HCT116 (cell line): Measurements from ENCODE around the gene PROB1. TPM values are rescaled to one million over a fixed set of nuclear protein-coding genes. Genes with fewer than 3 reads are reported as not detected.
"Not testable (repeated sequence)": the region's sequence is repeated elsewhere in the genome, so short reads cannot be mapped to it uniquely, and the experiment has no call there.

Source experiments
- ATAC-seq: fragments of 200-7000 bp; cut with Tn5 transposase; 2 replicates; pipeline ENCODE4 v1.9.1; 2020; ENCODE audit warnings: mild to moderate bottlenecking, moderate library complexity
- BruUV-seq: library from RNA; stranded (reverse); fragments of 400-500 nt; replicated peaks from 2 replicates; lab custom pipeline; 2021; lab: Mats Ljungman, UMichigan
- CTCF ChIA-PET: fragments of 300-600 bp; sonication (Branson Sonifier 250); formaldehyde crosslinking; loops from one replicate; lab custom pipeline; 2021; ENCODE audit warnings: antibody characterized with exemption; lab: Charles Lee
- POLR2A ChIA-PET: fragments of 300-600, 350-600 bp; sonication (Branson Sonifier 250); formaldehyde crosslinking; loops from one replicate; lab custom pipeline; 2021; ENCODE audit warnings: antibody characterized with exemption; lab: Charles Lee
- RAD21 ChIA-PET, 2 experiments: fragments of 300-600 bp; sonication (Branson Sonifier 250); formaldehyde crosslinking; loops; one replicate each; lab custom pipeline; 2023; ENCODE audit warnings: low total read pairs in 2 of 2; ENCODE audit not compliant: uncharacterized antibody in 2 of 2, unreplicated experiment in 2 of 2, low non-redundant PET in 1 of 2; lab: Charles Lee
- DNase-seq: peaks from one replicate; pipeline ENCODE4 v3.0.0-alpha.2; 2010; ENCODE audit warnings: low read depth, low spot score
- H2AFZ ChIP-seq: fragments of 200-600 bp; shearing (Covaris generic), sonication (generic); 2 replicates; pipeline ENCODE4 v1.6.1; 2017; ENCODE audit warnings: low read depth, mixed run types, mixed read lengths, antibody characterized with exemption, low read length; ENCODE audit not compliant: poor library complexity, severe bottlenecking
- H3K27ac ChIP-seq: 2 replicates; pipeline ENCODE4 v1.5.1; 2012; ENCODE audit warnings: low read depth, low read length
- H3K27me3 ChIP-seq: fragments of 200-600 bp; sonication (generic); 2 replicates; pipeline ENCODE4 v1.6.1; 2016; ENCODE audit warnings: mixed run types, low read length, mixed read lengths; ENCODE audit not compliant: insufficient read depth
- H3K36me3 ChIP-seq, 2 experiments: fragments of 200-500 bp in 1 of 2; fragments of 200-600 bp in 1 of 2; sonication (Bioruptor generic) in 1 of 2; sonication (generic) in 1 of 2; 2 replicates each; pipeline versions ENCODE4 v1.5.1 to v1.6.1; 2014 to 2016; ENCODE audit warnings: low read length in 2 of 2, inconsistent platforms in 1 of 2, mixed read lengths in 1 of 2, mixed run types in 1 of 2; ENCODE audit not compliant: insufficient read depth in 2 of 2, control insufficient read depth in 1 of 2
- H3K4me1 ChIP-seq, 2 experiments: fragments of 200-600 bp in 1 of 2; sonication (generic) in 1 of 2; 2 replicates each; pipeline versions ENCODE4 v1.5.1 to v1.6.1; 2012 to 2017; ENCODE audit warnings: low read length in 2 of 2, inconsistent platforms in 1 of 2, mild to moderate bottlenecking in 1 of 2, mixed read lengths in 1 of 2, mixed run types in 1 of 2, moderate library complexity in 1 of 2; ENCODE audit not compliant: insufficient read depth in 2 of 2, control insufficient read depth in 1 of 2
- H3K4me2 ChIP-seq: fragments of 200-600 bp; sonication (generic); 2 replicates; pipeline ENCODE4 v1.6.1; 2017; ENCODE audit warnings: mixed run types, low read length, mixed read lengths
- H3K4me3 ChIP-seq, 2 experiments: fragments of 200-600 bp in 1 of 2; sonication (generic) in 1 of 2; replicated peaks in 1 of 2; 2 replicates each; pipeline ENCODE4 v1.5.1; 2011 to 2016; ENCODE audit warnings: low read length in 2 of 2, control low read depth in 1 of 2, low read depth in 1 of 2, mild to moderate bottlenecking in 1 of 2, mixed read lengths in 1 of 2, mixed run types in 1 of 2
- H3K79me2 ChIP-seq: fragments of 200-600 bp; sonication (generic); 2 replicates; pipeline ENCODE4 v1.6.1; 2017; ENCODE audit warnings: mild to moderate bottlenecking, mixed run types, low read length, moderate library complexity, mixed read lengths; ENCODE audit not compliant: insufficient read depth
- H3K9ac ChIP-seq: fragments of 200-600 bp; sonication (generic); 2 replicates; pipeline ENCODE4 v1.6.1; 2016; ENCODE audit warnings: low read length, mixed read lengths
- H3K9me2 ChIP-seq: fragments of 200-600 bp; sonication (generic), shearing (Covaris generic); 2 replicates; pipeline ENCODE4 v1.6.1; 2017; ENCODE audit warnings: mixed run types, mild to moderate bottlenecking, moderate library complexity; ENCODE audit not compliant: insufficient read depth
- H3K9me3 ChIP-seq, 2 experiments: fragments of 200-500 bp in 1 of 2; fragments of 200-600 bp in 1 of 2; sonication (Bioruptor generic) in 1 of 2; sonication (generic) in 1 of 2; 2 replicates each; pipeline ENCODE4 v1.6.1; 2014 to 2017; ENCODE audit warnings: low read length in 2 of 2, mixed read lengths in 2 of 2, inconsistent platforms in 1 of 2, low read depth in 1 of 2, mild to moderate bottlenecking in 1 of 2, mixed run types in 1 of 2, moderate library complexity in 1 of 2; ENCODE audit not compliant: control insufficient read depth in 1 of 2, insufficient read depth in 1 of 2
- H4K20me1 ChIP-seq: fragments of 200-600 bp; sonication (generic), shearing (Covaris generic); 2 replicates; pipeline ENCODE4 v1.6.1; 2017; ENCODE audit warnings: mixed run types, mild to moderate bottlenecking, moderate library complexity; ENCODE audit not compliant: insufficient read depth
- CBX3 ChIP-seq: IDR thresholded peaks from 2 replicates; pipeline ENCODE4 v1.6.1; 2012; ENCODE audit warnings: low read depth
- EZH2phosphoT487 ChIP-seq: fragments of 200-600 bp; IDR thresholded peaks from 2 replicates; pipeline ENCODE4 v1.6.1; 2018; ENCODE audit warnings: antibody characterized with exemption, borderline replicate concordance
- POLR2A ChIP-seq: IDR thresholded peaks from 2 replicates; pipeline ENCODE4 v1.7.0; 2011; ENCODE audit warnings: borderline replicate concordance; ENCODE audit not compliant: insufficient read depth, insufficient read length; ENCODE audit errors: extremely low read depth
- RAD21 ChIP-seq: IDR thresholded peaks from 2 replicates; pipeline ENCODE4 v1.6.1; 2012; ENCODE audit warnings: low read depth, mild to moderate bottlenecking
- SP1 ChIP-seq: IDR thresholded peaks from 2 replicates; pipeline ENCODE4 v1.6.1; 2012; ENCODE audit warnings: low read depth
- SRF ChIP-seq: IDR thresholded peaks from 2 replicates; pipeline ENCODE4 v1.6.1; 2012; ENCODE audit warnings: low read depth
- ZNF274 ChIP-seq: fragments of 200-500 bp; sonication (Bioruptor generic); IDR thresholded peaks from 2 replicates; pipeline ENCODE4 v1.6.1; 2014; ENCODE audit warnings: mild to moderate bottlenecking, low read depth, low read length, inconsistent platforms
- intact Hi-C: fragments of 100-400 bp; cut with micrococcal nuclease; formaldehyde crosslinking; loops from 2 replicates; pipeline ENCODE4 v1.10.0; 2022
- total RNA-seq: library from RNA; stranded (reverse); gene quantifications from one replicate; pipeline ENCODE4 v1.2.1, GENCODE V29; 2021; ENCODE audit not compliant: unreplicated experiment
- TF ChIP-seq, protein P1 (sequence below), 3 experiments: fragments of 200-600 bp in 1 of 3; sonication (generic) in 1 of 3; IDR thresholded peaks in 2 of 3; conservative IDR thresholded peaks in 1 of 3; 2 replicates each; pipeline ENCODE4 v1.5.1; 2012 to 2017; ENCODE audit warnings: low read depth in 2 of 3, low read length in 2 of 3, antibody characterized with exemption in 1 of 3, borderline replicate concordance in 1 of 3, control low read depth in 1 of 3, mild to moderate bottlenecking in 1 of 3, mixed read lengths in 1 of 3, mixed run types in 1 of 3, moderate library complexity in 1 of 3; ENCODE audit not compliant: insufficient read depth in 1 of 3

Gene PROB1
- total RNA-seq, 1 experiment from 2014 or later, result 1.7 TPM

DNA sequence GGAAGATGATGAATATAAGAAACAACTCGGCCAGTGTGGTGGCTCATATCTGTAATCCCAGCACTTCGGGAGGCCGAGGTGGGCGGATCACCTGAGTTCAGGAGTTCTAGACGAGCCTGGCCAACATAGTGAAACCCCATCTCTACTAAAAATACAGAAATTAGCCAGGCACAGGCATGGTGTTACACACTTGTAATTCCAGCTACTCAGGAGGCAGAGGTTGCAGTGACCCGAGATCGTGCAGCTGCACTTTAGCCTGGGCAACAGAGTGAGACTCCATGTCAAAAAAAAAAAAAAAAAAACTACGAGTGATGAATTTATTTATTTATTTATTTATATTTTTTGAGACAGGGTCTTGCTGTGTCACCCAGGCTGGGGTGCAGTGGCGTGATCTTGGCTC, 47.0 kb downstream of the PROB1 start:
- H3K9me2 ChIP-seq, DNase-seq, H3K9ac ChIP-seq, BruUV-seq, POLR2A ChIA-PET, H3K4me1 ChIP-seq, H3K36me3 ChIP-seq, H3K4me2 ChIP-seq, H3K4me3 ChIP-seq, ATAC-seq, H3K9me3 ChIP-seq, intact Hi-C loops, H3K27ac ChIP-seq, H4K20me1 ChIP-seq, RAD21 ChIA-PET, CTCF ChIA-PET, H3K27me3 ChIP-seq, H2AFZ ChIP-seq: not testable (repeated sequence)
- peaks cover 100% of the 10 kb centered on the region for H3K79me2 ChIP-seq

DNA sequence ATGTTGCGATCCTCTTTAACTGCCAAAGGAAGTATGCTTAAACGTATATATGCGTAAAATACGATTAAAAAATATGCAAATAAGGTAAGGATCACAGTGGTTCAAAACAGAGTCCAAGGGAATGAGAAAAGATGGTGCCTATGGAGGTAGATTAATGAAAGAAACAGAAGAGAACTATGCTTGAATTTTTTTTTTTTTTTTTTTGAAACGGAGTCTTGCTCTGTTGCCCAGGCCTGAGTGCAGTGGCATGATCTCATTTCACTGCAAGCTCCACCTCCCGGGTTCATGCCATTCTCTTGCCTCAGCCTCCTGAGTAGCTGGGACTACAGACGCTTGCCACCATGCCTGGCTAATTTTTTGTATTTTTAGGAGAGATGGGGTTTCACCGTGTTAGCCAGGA, 49.5 kb downstream of the PROB1 start:
- H2AFZ ChIP-seq, H4K20me1 ChIP-seq, ATAC-seq, H3K9me3 ChIP-seq, intact Hi-C loops, H3K36me3 ChIP-seq, RAD21 ChIA-PET, H3K27ac ChIP-seq, DNase-seq, H3K9ac ChIP-seq, POLR2A ChIA-PET, H3K4me2 ChIP-seq, H3K27me3 ChIP-seq, BruUV-seq, H3K4me3 ChIP-seq, CTCF ChIA-PET, H3K9me2 ChIP-seq: not testable (repeated sequence)
- peaks cover 4 to 16% of the 10 kb centered on the region in 2 experiments; a peak in 3 of 4 replicates for H3K4me1 ChIP-seq
- peaks cover 87% of the 10 kb centered on the region for H3K79me2 ChIP-seq

DNA sequence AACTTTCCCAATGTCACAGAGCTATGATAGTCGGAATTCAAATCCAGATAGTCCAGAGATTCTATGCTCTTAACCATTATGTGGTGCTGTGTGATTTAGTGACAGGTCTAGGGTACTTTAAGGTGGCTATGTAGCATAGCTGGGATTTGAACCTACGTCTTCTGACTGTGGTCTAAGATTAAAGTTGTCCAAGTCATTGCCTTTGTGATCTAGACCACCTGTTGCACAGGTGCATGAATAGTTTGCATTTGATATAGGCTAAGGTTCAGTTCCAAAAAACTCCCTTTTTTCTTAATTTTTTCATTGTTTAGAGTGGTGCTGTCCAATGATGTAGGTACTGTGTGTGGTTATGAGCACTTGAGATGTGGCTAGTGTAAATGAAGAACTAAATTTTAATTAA, 50.7 kb downstream of the PROB1 start:
- no peaks in the 10 kb centered on the region for H3K9me2 ChIP-seq
- H3K9me3 ChIP-seq, result no peaks in the 10 kb centered on the region
- H3K4me1 ChIP-seq, result peaks cover 4 to 16% of the 10 kb centered on the region in 2 experiments; a peak in 3 of 4 replicates
- ChIA-PET CTCF (no interaction called here), RAD21 (no interaction called here), POLR2A (no interaction called here)
- peaks cover 74% of the 10 kb centered on the region for H3K79me2 ChIP-seq
- H3K36me3 ChIP-seq, result 0 out of 4 replicates have a peak, but pooled peaks cover 4% of the 10 kb centered on the region in 2 experiments
- no peak overlapping the region for H2AFZ ChIP-seq
- H4K20me1 ChIP-seq, result peaks cover 6% of the 10 kb centered on the region; the same call in 1 of the 2 replicates
- no peak for DNase-seq
- H3K27me3 ChIP-seq, result no peaks in the 10 kb centered on the region
- H3K9ac ChIP-seq, result no peak overlapping the region
- no peak for ATAC-seq
- no peak overlapping the region for H3K4me3 ChIP-seq
- no TSS peak for BruUV-seq
- no peak overlapping the region for H3K4me2 ChIP-seq
- H3K27ac ChIP-seq, result no peak overlapping the region
- intact Hi-C loops, result no loop called here
- TF ChIP-seq, protein P1, sequence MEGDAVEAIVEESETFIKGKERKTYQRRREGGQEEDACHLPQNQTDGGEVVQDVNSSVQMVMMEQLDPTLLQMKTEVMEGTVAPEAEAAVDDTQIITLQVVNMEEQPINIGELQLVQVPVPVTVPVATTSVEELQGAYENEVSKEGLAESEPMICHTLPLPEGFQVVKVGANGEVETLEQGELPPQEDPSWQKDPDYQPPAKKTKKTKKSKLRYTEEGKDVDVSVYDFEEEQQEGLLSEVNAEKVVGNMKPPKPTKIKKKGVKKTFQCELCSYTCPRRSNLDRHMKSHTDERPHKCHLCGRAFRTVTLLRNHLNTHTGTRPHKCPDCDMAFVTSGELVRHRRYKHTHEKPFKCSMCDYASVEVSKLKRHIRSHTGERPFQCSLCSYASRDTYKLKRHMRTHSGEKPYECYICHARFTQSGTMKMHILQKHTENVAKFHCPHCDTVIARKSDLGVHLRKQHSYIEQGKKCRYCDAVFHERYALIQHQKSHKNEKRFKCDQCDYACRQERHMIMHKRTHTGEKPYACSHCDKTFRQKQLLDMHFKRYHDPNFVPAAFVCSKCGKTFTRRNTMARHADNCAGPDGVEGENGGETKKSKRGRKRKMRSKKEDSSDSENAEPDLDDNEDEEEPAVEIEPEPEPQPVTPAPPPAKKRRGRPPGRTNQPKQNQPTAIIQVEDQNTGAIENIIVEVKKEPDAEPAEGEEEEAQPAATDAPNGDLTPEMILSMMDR (IDR thresholded peaks at IDR 0.05 in 2 of 3, conservative IDR thresholded peaks at IDR 0.05 in 1 of 3; ENCODE audit: borderline replicate concordance in 1 of 3, insufficient read depth in 1 of 3, low read depth in 2 of 3, low read length in 2 of 3), result no peak
- no peak for TF ChIP-seq POLR2A
- no peak for TF ChIP-seq ZNF274
- no peak for TF ChIP-seq RAD21
- TF ChIP-seq SP1, result no peak
- no peak for TF ChIP-seq SRF
- TF ChIP-seq CBX3, result no peak
- no peak for TF ChIP-seq EZH2phosphoT487
